HCT116 (cell line): ENCODE measurements around the gene MYBPH. TPM values are rescaled to one million over a fixed set of nuclear protein-coding genes. Genes with fewer than 3 reads are reported as not detected.

Source experiments
- ATAC-seq: fragments of 200-7000 bp; cut with Tn5 transposase; 2 replicates; pipeline ENCODE4 v1.9.1; 2020; ENCODE audit warnings: mild to moderate bottlenecking, moderate library complexity
- BruUV-seq: library from RNA; stranded (reverse); fragments of 400-500 nt; replicated peaks from 2 replicates; lab custom pipeline; 2021; lab: Mats Ljungman, UMichigan
- CTCF ChIA-PET: fragments of 300-600 bp; sonication (Branson Sonifier 250); formaldehyde crosslinking; loops from one replicate; lab custom pipeline; 2021; ENCODE audit warnings: antibody characterized with exemption; lab: Charles Lee
- POLR2A ChIA-PET: fragments of 300-600, 350-600 bp; sonication (Branson Sonifier 250); formaldehyde crosslinking; loops from one replicate; lab custom pipeline; 2021; ENCODE audit warnings: antibody characterized with exemption; lab: Charles Lee
- RAD21 ChIA-PET, 2 experiments: fragments of 300-600 bp; sonication (Branson Sonifier 250); formaldehyde crosslinking; loops; one replicate each; lab custom pipeline; 2023; ENCODE audit warnings: low total read pairs in 2 of 2; ENCODE audit not compliant: uncharacterized antibody in 2 of 2, unreplicated experiment in 2 of 2, low non-redundant PET in 1 of 2; lab: Charles Lee
- DNase-seq: peaks from one replicate; pipeline ENCODE4 v3.0.0-alpha.2; 2010; ENCODE audit warnings: low read depth, low spot score
- H2AFZ ChIP-seq: fragments of 200-600 bp; shearing (Covaris generic), sonication (generic); 2 replicates; pipeline ENCODE4 v1.6.1; 2017; ENCODE audit warnings: low read depth, mixed run types, mixed read lengths, antibody characterized with exemption, low read length; ENCODE audit not compliant: poor library complexity, severe bottlenecking
- H3K27ac ChIP-seq: 2 replicates; pipeline ENCODE4 v1.5.1; 2012; ENCODE audit warnings: low read depth, low read length
- H3K27me3 ChIP-seq: fragments of 200-600 bp; sonication (generic); 2 replicates; pipeline ENCODE4 v1.6.1; 2016; ENCODE audit warnings: mixed run types, low read length, mixed read lengths; ENCODE audit not compliant: insufficient read depth
- H3K36me3 ChIP-seq, 2 experiments: fragments of 200-500 bp in 1 of 2; fragments of 200-600 bp in 1 of 2; sonication (Bioruptor generic) in 1 of 2; sonication (generic) in 1 of 2; 2 replicates each; pipeline versions ENCODE4 v1.5.1 to v1.6.1; 2014 to 2016; ENCODE audit warnings: low read length in 2 of 2, inconsistent platforms in 1 of 2, mixed read lengths in 1 of 2, mixed run types in 1 of 2; ENCODE audit not compliant: insufficient read depth in 2 of 2, control insufficient read depth in 1 of 2
- H3K4me1 ChIP-seq, 2 experiments: fragments of 200-600 bp in 1 of 2; sonication (generic) in 1 of 2; 2 replicates each; pipeline versions ENCODE4 v1.5.1 to v1.6.1; 2012 to 2017; ENCODE audit warnings: low read length in 2 of 2, inconsistent platforms in 1 of 2, mild to moderate bottlenecking in 1 of 2, mixed read lengths in 1 of 2, mixed run types in 1 of 2, moderate library complexity in 1 of 2; ENCODE audit not compliant: insufficient read depth in 2 of 2, control insufficient read depth in 1 of 2
- H3K4me2 ChIP-seq: fragments of 200-600 bp; sonication (generic); 2 replicates; pipeline ENCODE4 v1.6.1; 2017; ENCODE audit warnings: mixed run types, low read length, mixed read lengths
- H3K4me3 ChIP-seq, 2 experiments: fragments of 200-600 bp in 1 of 2; sonication (generic) in 1 of 2; replicated peaks in 1 of 2; 2 replicates each; pipeline ENCODE4 v1.5.1; 2011 to 2016; ENCODE audit warnings: low read length in 2 of 2, control low read depth in 1 of 2, low read depth in 1 of 2, mild to moderate bottlenecking in 1 of 2, mixed read lengths in 1 of 2, mixed run types in 1 of 2
- H3K79me2 ChIP-seq: fragments of 200-600 bp; sonication (generic); 2 replicates; pipeline ENCODE4 v1.6.1; 2017; ENCODE audit warnings: mild to moderate bottlenecking, mixed run types, low read length, moderate library complexity, mixed read lengths; ENCODE audit not compliant: insufficient read depth
- H3K9ac ChIP-seq: fragments of 200-600 bp; sonication (generic); 2 replicates; pipeline ENCODE4 v1.6.1; 2016; ENCODE audit warnings: low read length, mixed read lengths
- H3K9me2 ChIP-seq: fragments of 200-600 bp; sonication (generic), shearing (Covaris generic); 2 replicates; pipeline ENCODE4 v1.6.1; 2017; ENCODE audit warnings: mixed run types, mild to moderate bottlenecking, moderate library complexity; ENCODE audit not compliant: insufficient read depth
- H3K9me3 ChIP-seq, 2 experiments: fragments of 200-500 bp in 1 of 2; fragments of 200-600 bp in 1 of 2; sonication (Bioruptor generic) in 1 of 2; sonication (generic) in 1 of 2; 2 replicates each; pipeline ENCODE4 v1.6.1; 2014 to 2017; ENCODE audit warnings: low read length in 2 of 2, mixed read lengths in 2 of 2, inconsistent platforms in 1 of 2, low read depth in 1 of 2, mild to moderate bottlenecking in 1 of 2, mixed run types in 1 of 2, moderate library complexity in 1 of 2; ENCODE audit not compliant: control insufficient read depth in 1 of 2, insufficient read depth in 1 of 2
- H4K20me1 ChIP-seq: fragments of 200-600 bp; sonication (generic), shearing (Covaris generic); 2 replicates; pipeline ENCODE4 v1.6.1; 2017; ENCODE audit warnings: mixed run types, mild to moderate bottlenecking, moderate library complexity; ENCODE audit not compliant: insufficient read depth
- EGR1 ChIP-seq: IDR thresholded peaks from 2 replicates; pipeline ENCODE4 v1.6.1; 2012; ENCODE audit warnings: low read depth
- EZH2phosphoT487 ChIP-seq: fragments of 200-600 bp; IDR thresholded peaks from 2 replicates; pipeline ENCODE4 v1.6.1; 2018; ENCODE audit warnings: antibody characterized with exemption, borderline replicate concordance
- FOSL1 ChIP-seq: IDR thresholded peaks from 2 replicates; pipeline ENCODE4 v1.6.1; 2012; ENCODE audit warnings: low read depth
- JUND ChIP-seq: IDR thresholded peaks from 2 replicates; pipeline ENCODE4 v1.6.1; 2012
- MAX ChIP-seq: IDR thresholded peaks from 2 replicates; pipeline ENCODE4 v1.6.1; 2012
- POLR2AphosphoS5 ChIP-seq: IDR thresholded peaks from 2 replicates; pipeline ENCODE4 v1.6.1; 2011; ENCODE audit warnings: mild to moderate bottlenecking, low read depth, low read length, moderate library complexity
- RAD21 ChIP-seq: IDR thresholded peaks from 2 replicates; pipeline ENCODE4 v1.6.1; 2012; ENCODE audit warnings: low read depth, mild to moderate bottlenecking
- REST ChIP-seq: IDR thresholded peaks from 2 replicates; pipeline ENCODE4 v1.6.1; 2012; ENCODE audit warnings: low read depth
- SIN3A ChIP-seq: IDR thresholded peaks from 2 replicates; pipeline ENCODE4 v1.6.1; 2012; ENCODE audit warnings: low read depth
- SP1 ChIP-seq: IDR thresholded peaks from 2 replicates; pipeline ENCODE4 v1.6.1; 2012; ENCODE audit warnings: low read depth
- YY1 ChIP-seq: IDR thresholded peaks from 2 replicates; pipeline ENCODE4 v1.6.1; 2011; ENCODE audit warnings: low read length, low read depth, moderate library complexity, mild to moderate bottlenecking; ENCODE audit not compliant: insufficient replicate concordance; ENCODE audit errors: extremely low read depth
- ZBTB33 ChIP-seq: IDR thresholded peaks from 2 replicates; pipeline ENCODE4 v1.6.1; 2011; ENCODE audit warnings: mild to moderate bottlenecking, low read length, moderate library complexity; ENCODE audit not compliant: insufficient replicate concordance; ENCODE audit errors: extremely low read depth
- ZFX ChIP-seq: fragments of 450-650 bp; IDR thresholded peaks from 2 replicates; pipeline ENCODE4 v1.6.1; 2017
- ZNF274 ChIP-seq: fragments of 200-500 bp; sonication (Bioruptor generic); IDR thresholded peaks from 2 replicates; pipeline ENCODE4 v1.6.1; 2014; ENCODE audit warnings: mild to moderate bottlenecking, low read depth, low read length, inconsistent platforms
- intact Hi-C: fragments of 100-400 bp; cut with micrococcal nuclease; formaldehyde crosslinking; loops from 2 replicates; pipeline ENCODE4 v1.10.0; 2022
- total RNA-seq: library from RNA; stranded (reverse); gene quantifications from one replicate; pipeline ENCODE4 v1.2.1, GENCODE V29; 2021; ENCODE audit not compliant: unreplicated experiment

Gene MYBPH
- total RNA-seq, 1 experiment from 2014 or later = 0.22 TPM

- TF ChIP-seq EZH2phosphoT487 (no peak), SIN3A (no peak), ZFX (no peak), JUND (no peak), MAX (no peak), RAD21 (no peak)
Measured at GRCh38 chr1:203139976-203140475, 35.6 kb downstream of the MYBPH start (continued).

- POLR2A ChIA-PET = no interaction called here
- Histone ChIP-seq H3K27me3 (no peaks in the 10 kb centered on the region), H3K36me3 (no peaks in the 10 kb centered on the region)
- TF ChIP-seq FOSL1 (no peak), ZBTB33 (no peak), ZNF274 (no peak), MAX (no peak), YY1 (no peak), EZH2phosphoT487 (no peak), SIN3A (no peak), ZFX (no peak), EGR1 (no peak), POLR2AphosphoS5 (no peak), JUND (no peak), SP1 (no peak), REST (no peak)
- TF ChIP-seq, all 23 proteins: peak for 0
- ChIA-PET CTCF (no interaction called here), RAD21 (no interaction called here)
- no peak overlapping the region for H3K4me2 ChIP-seq
- H3K9me2 ChIP-seq = no peaks in the 10 kb centered on the region
- no peaks in the 10 kb centered on the region for H3K79me2 ChIP-seq
- no peaks in the 10 kb centered on the region for H4K20me1 ChIP-seq
- H3K4me3 ChIP-seq = no peak overlapping the region
- H3K9ac ChIP-seq = no peak overlapping the region
- intact Hi-C loops = no loop called here
- no peak overlapping the region for H3K27ac ChIP-seq
- no peaks in the 10 kb centered on the region for H3K9me3 ChIP-seq
- no peak overlapping the region for H2AFZ ChIP-seq
- no TSS peak for BruUV-seq
- H3K4me1 ChIP-seq = peaks cover 0 to 11% of the 10 kb centered on the region in 2 experiments; a peak in 3 of 4 replicates
- no peak for ATAC-seq
- no peak for DNase-seq
Measured at GRCh38 chr1:203138066-203138465, 37.6 kb downstream of the MYBPH start.
